Erythroblast (primary cell): ENCODE data around the gene OSBP2.

Experiments used
- GATA1 ChIP-seq: IDR thresholded peaks from 2 replicates; pipeline ENCODE4 v1.6.1; 2011; ENCODE audit warnings: low read depth, mild to moderate bottlenecking, control low read depth, low read length, moderate library complexity
- POLR2A ChIP-seq: IDR thresholded peaks from 2 replicates; pipeline ENCODE4 v1.6.1; 2011; ENCODE audit warnings: mild to moderate bottlenecking, low read length

- TF ChIP-seq POLR2A (no peak), GATA1 (no peak)
These were observed 250.3 kb downstream of the OSBP2 start for GRCh38 chr22:30944986-30945385.
